SJSA1 (cell line): ENCODE measurements around the gene UBXN1. TPM values are rescaled to one million over a fixed set of nuclear protein-coding genes. Genes with fewer than 3 reads are reported as not detected.

Experiments used
- total RNA-seq: library from RNA; depleted of rRNA; stranded (reverse); fragments of >200 nt; shearing (Covaris generic); gene quantifications from 2 replicates; pipeline ENCODE4 v1.2.3, GENCODE V29; 2014; rRNA removed

UBXN1 gene
- total RNA-seq, 1 experiment from 2014 or later, result 162 TPM

Other genes starting within 250 kb of the UBXN1 start
- 306 and 345 TPM in 2 replicates for gene AHNAK, start 132.3 kb downstream of the UBXN1 start, total RNA-seq
- 1,705 and 1,743 TPM in 2 replicates for gene EEF1G, start 105.2 kb downstream of the UBXN1 start, total RNA-seq
- 8.5 and 10.1 TPM in 2 replicates for gene TUT1, start 87.5 kb downstream of the UBXN1 start, total RNA-seq
- 128 and 214 TPM in 2 replicates for gene MTA2, start 77.2 kb downstream of the UBXN1 start, total RNA-seq
- 19.8 and 28.1 TPM in 2 replicates for gene EML3, start 66.3 kb downstream of the UBXN1 start, total RNA-seq
- 3.1 and 10.4 TPM in 2 replicates for gene ROM1, start 65.8 kb downstream of the UBXN1 start, total RNA-seq
- 82.5 and 145 TPM in 2 replicates for gene B3GAT3, start 57.1 kb downstream of the UBXN1 start, total RNA-seq
- 356 and 500 TPM in 2 replicates for gene GANAB, start 32.5 kb downstream of the UBXN1 start, total RNA-seq
- gene INTS5, start 25.8 kb downstream of the UBXN1 start, total RNA-seq, result 26.6 and 26.8 TPM in 2 replicates
- gene C11orf98, start 13.9 kb downstream of the UBXN1 start, total RNA-seq, result 103 and 121 TPM in 2 replicates
- gene CSKMT, start 13.8 kb downstream of the UBXN1 start, total RNA-seq, result 9.8 and 15.7 TPM in 2 replicates
- gene UQCC3, start 7.4 kb downstream of the UBXN1 start, total RNA-seq, result 14.9 and 30.6 TPM in 2 replicates
- gene LBHD1, start 6.8 kb downstream of the UBXN1 start, total RNA-seq, result 2.1 and 10.1 TPM in 2 replicates
- 0.55 and 0.85 TPM in 2 replicates for gene LRRN4CL, start 10.5 kb upstream of the UBXN1 start, total RNA-seq
- 51.4 and 138 TPM in 2 replicates for gene BSCL2, start 28.4 kb upstream of the UBXN1 start, total RNA-seq
- not detected in 2 replicates for gene GNG3, start 28.6 kb upstream of the UBXN1 start, total RNA-seq
- 9.8 and 18.6 TPM in 2 replicates for gene HNRNPUL2, start 48.4 kb upstream of the UBXN1 start, total RNA-seq
- gene TTC9C, start 49.4 kb upstream of the UBXN1 start, total RNA-seq, result 47.6 and 51.3 TPM in 2 replicates
- 8.3 and 10.8 TPM in 2 replicates for gene ZBTB3, start 75.1 kb upstream of the UBXN1 start, total RNA-seq
- gene POLR2G, start 82.5 kb upstream of the UBXN1 start, total RNA-seq, result 224 and 259 TPM in 2 replicates
- 19.7 and 28.9 TPM in 2 replicates for gene TAF6L, start 92.3 kb upstream of the UBXN1 start, total RNA-seq
- 92.8 and 131 TPM in 2 replicates for gene TMEM179B, start 108.3 kb upstream of the UBXN1 start, total RNA-seq
- gene TMEM223, start 112.9 kb upstream of the UBXN1 start, total RNA-seq, result 39.7 and 42.4 TPM in 2 replicates
- 33.6 and 33.8 TPM in 2 replicates for gene NXF1, start 126.4 kb upstream of the UBXN1 start, total RNA-seq
- gene STX5, start 153.0 kb upstream of the UBXN1 start, total RNA-seq, result 45.7 and 45.8 TPM in 2 replicates
- gene TEX54, start 153.8 kb upstream of the UBXN1 start, total RNA-seq, result not detected in 2 replicates
- 97.4 and 102 TPM in 2 replicates for gene WDR74, start 160.5 kb upstream of the UBXN1 start, total RNA-seq
- gene SLC3A2, start 201.8 kb upstream of the UBXN1 start, total RNA-seq, result 452 and 454 TPM in 2 replicates
- not detected in 2 replicates for gene CHRM1, start 242.3 kb upstream of the UBXN1 start, total RNA-seq